Neural cell (in vitro differentiated cells): ENCODE results near the gene SLC47A1. TPM values are rescaled to one million over a fixed set of nuclear protein-coding genes. Genes with fewer than 3 reads are reported as not detected.
"Not testable (repeated sequence)": the region's sequence is repeated elsewhere in the genome, so short reads cannot be mapped to it uniquely, and the experiment has no call there.

Source experiments
- H2AFZ ChIP-seq: fragments of 200-600, 300-800 bp; sonication (generic), shearing (Covaris generic); 2 replicates; pipeline ENCODE4 v1.6.0; 2014; ENCODE audit warnings: low read depth, mild to moderate bottlenecking, antibody characterized with exemption, low read length, moderate library complexity
- H3F3A ChIP-seq: fragments of 200-600 bp; shearing (Covaris generic); 2 replicates; pipeline ENCODE4 v1.6.1; 2016; ENCODE audit warnings: mild to moderate bottlenecking, moderate library complexity, mixed read lengths, antibody characterized with exemption, low read length; ENCODE audit not compliant: insufficient read depth, poor library complexity, severe bottlenecking
- H3K27ac ChIP-seq: fragments of 200-600, 300-800 bp; sonication (generic), shearing (Covaris generic); 2 replicates; pipeline ENCODE4 v1.5.1; 2014; ENCODE audit warnings: mild to moderate bottlenecking, low read length, moderate library complexity
- H3K27me3 ChIP-seq: fragments of 300-800, 200-600 bp; sonication (generic), shearing (Covaris generic); 2 replicates; pipeline ENCODE4 v1.6.0; 2014; ENCODE audit warnings: mild to moderate bottlenecking, low read depth, low read length, moderate library complexity; ENCODE audit not compliant: insufficient read depth
- H3K36me3 ChIP-seq: fragments of 300-800, 200-600 bp; sonication (generic), shearing (Covaris generic); 2 replicates; pipeline ENCODE4 v1.5.1; 2014; ENCODE audit warnings: mild to moderate bottlenecking, antibody characterized with exemption, low read length, moderate library complexity; ENCODE audit not compliant: insufficient read depth
- H3K4me2 ChIP-seq: fragments of 300-800, 200-600 bp; sonication (generic), shearing (Covaris generic); 2 replicates; pipeline ENCODE4 v1.6.0; 2014; ENCODE audit warnings: mild to moderate bottlenecking, low read length
- H3K4me3 ChIP-seq: fragments of 300-800, 200-600 bp; sonication (generic), shearing (Covaris generic); 2 replicates; pipeline ENCODE4 v1.5.1; 2014; ENCODE audit warnings: mild to moderate bottlenecking, low read length, moderate library complexity
- H3K79me2 ChIP-seq: fragments of 200-600 bp; shearing (Covaris generic); replicated peaks from 2 replicates; pipeline ENCODE4 v1.6.0; 2014; ENCODE audit warnings: mild to moderate bottlenecking, low read length, moderate library complexity; ENCODE audit not compliant: insufficient read depth
- H3K9ac ChIP-seq: fragments of 300-800, 200-600 bp; sonication (generic), shearing (Covaris generic); 2 replicates; pipeline ENCODE4 v1.6.1; 2016; ENCODE audit warnings: mild to moderate bottlenecking, low read length, mixed read lengths
- H3K9me2 ChIP-seq: fragments of 200-600 bp; shearing (Covaris generic); 2 replicates; pipeline ENCODE4 v1.6.1; 2016; ENCODE audit warnings: mild to moderate bottlenecking, low read length, mixed read lengths; ENCODE audit not compliant: insufficient read depth
- H3K9me3 ChIP-seq: fragments of 200-600, 300-800 bp; sonication (generic), shearing (Covaris generic); 2 replicates; pipeline ENCODE4 v1.6.1; 2016; ENCODE audit warnings: mild to moderate bottlenecking, mixed run types, low read length, moderate library complexity, mixed read lengths
- H4K20me1 ChIP-seq: fragments of 200-600 bp; shearing (Covaris generic); 2 replicates; pipeline ENCODE4 v1.6.1; 2016; ENCODE audit warnings: mild to moderate bottlenecking, mixed run types; ENCODE audit not compliant: insufficient read depth
- CTCF ChIP-seq: fragments of 450-650 bp; IDR thresholded peaks from 2 replicates; pipeline ENCODE4 v1.5.1; 2014; ENCODE audit warnings: antibody characterized with exemption, mild to moderate bottlenecking, moderate library complexity; ENCODE audit not compliant: poor library complexity, severe bottlenecking
- EP300 ChIP-seq: fragments of 450-650 bp; conservative IDR thresholded peaks from 2 replicates; pipeline ENCODE4 v1.6.1; 2014; ENCODE audit warnings: antibody characterized with exemption, mild to moderate bottlenecking, moderate library complexity; ENCODE audit not compliant: poor library complexity, severe bottlenecking
- EZH2 ChIP-seq: fragments of 200-600, 300-800 bp; shearing (Covaris generic), sonication (generic); IDR thresholded peaks from 2 replicates; pipeline ENCODE4 v1.6.1; 2014; ENCODE audit warnings: antibody characterized with exemption, low read length, borderline replicate concordance, mild to moderate bottlenecking; ENCODE audit not compliant: insufficient read depth, poor library complexity, severe bottlenecking
- MXI1 ChIP-seq: fragments of 450-650 bp; conservative IDR thresholded peaks from 2 replicates; pipeline ENCODE4 v1.6.1; 2014; ENCODE audit warnings: antibody characterized with exemption, mild to moderate bottlenecking; ENCODE audit not compliant: poor library complexity, severe bottlenecking
- POLR2AphosphoS5 ChIP-seq: IDR thresholded peaks from 2 replicates; pipeline ENCODE4 v1.6.1; 2012
- RAD21 ChIP-seq: fragments of 450-650 bp; conservative IDR thresholded peaks from 2 replicates; pipeline ENCODE4 v1.6.1; 2014; ENCODE audit warnings: antibody characterized with exemption, mild to moderate bottlenecking, moderate library complexity
- REST ChIP-seq: IDR thresholded peaks from 2 replicates; pipeline ENCODE4 v1.6.1; 2012; ENCODE audit warnings: borderline replicate concordance
- SMC3 ChIP-seq: fragments of 450-650 bp; conservative IDR thresholded peaks from 2 replicates; pipeline ENCODE4 v1.6.1; 2014; ENCODE audit warnings: antibody characterized with exemption, mild to moderate bottlenecking, moderate library complexity; ENCODE audit not compliant: poor library complexity
- TAF1 ChIP-seq: IDR thresholded peaks from 2 replicates; pipeline ENCODE4 v1.6.1; 2012; ENCODE audit warnings: low read depth
- polyA plus RNA-seq: library from polyadenylated mRNA; depleted of rRNA; stranded (reverse); fragments of >200 nt; gene quantifications from 2 replicates; pipeline ENCODE4 v1.2.3, GENCODE V29; 2014

The SLC47A1 gene
- polyA plus RNA-seq, 1 donor from 2014 or later, result not detected

- H3K9me3 ChIP-seq, result no peaks in the 10 kb centered on the region
- H4K20me1 ChIP-seq, result no peaks in the 10 kb centered on the region
- H3K36me3 ChIP-seq, result no peaks in the 10 kb centered on the region
- no peak for TF ChIP-seq TAF1
- TF ChIP-seq EZH2, result no peak
- no peak for TF ChIP-seq SMC3
- no peaks in the 10 kb centered on the region for H3K27me3 ChIP-seq
- H3K9me2 ChIP-seq, result no peaks in the 10 kb centered on the region
- no peak overlapping the region for H3K27ac ChIP-seq
- H2AFZ ChIP-seq, result no peak overlapping the region
- H3K9ac ChIP-seq, result no peak overlapping the region
- no peaks in the 10 kb centered on the region for H3F3A ChIP-seq
- no peaks in the 10 kb centered on the region for H3K79me2 ChIP-seq
- H3K4me3 ChIP-seq, result no peak overlapping the region
- no peak overlapping the region for H3K4me2 ChIP-seq
These were observed 16.0 kb upstream of the SLC47A1 start for GRCh38 chr17:19517699-19518098.

- H3K9ac ChIP-seq, H3K4me3 ChIP-seq, H3K27me3 ChIP-seq, H3K9me3 ChIP-seq, H3K79me2 ChIP-seq, H2AFZ ChIP-seq, H3K36me3 ChIP-seq, H3K9me2 ChIP-seq, H4K20me1 ChIP-seq, H3F3A ChIP-seq, H3K4me2 ChIP-seq, H3K27ac ChIP-seq: not testable (repeated sequence)
These were observed 14.0 kb upstream of the SLC47A1 start for GRCh38 chr17:19519388-19520291.

GRCh38 chr17:19520641-19521040 lies 13.0 kb upstream of the SLC47A1 start:
- H3K9me2 ChIP-seq, result no peaks in the 10 kb centered on the region
- TF ChIP-seq SMC3 (no peak), MXI1 (no peak), REST (no peak), POLR2AphosphoS5 (no peak), CTCF (no peak), RAD21 (no peak), EP300 (no peak), TAF1 (no peak), EZH2 (no peak)
- H4K20me1 ChIP-seq, result no peaks in the 10 kb centered on the region
- no peaks in the 10 kb centered on the region for H3K27me3 ChIP-seq
- no peak overlapping the region for H3K4me2 ChIP-seq
- H3K9ac ChIP-seq, result no peak overlapping the region
- H2AFZ ChIP-seq, result no peak overlapping the region
- no peaks in the 10 kb centered on the region for H3K79me2 ChIP-seq
- no peaks in the 10 kb centered on the region for H3F3A ChIP-seq
- no peak overlapping the region for H3K27ac ChIP-seq
- no peak overlapping the region for H3K4me3 ChIP-seq
- no peaks in the 10 kb centered on the region for H3K36me3 ChIP-seq
- no peaks in the 10 kb centered on the region for H3K9me3 ChIP-seq
